ENCODE results near the gene MICALL1.

MICALL1 gene

DNA sequence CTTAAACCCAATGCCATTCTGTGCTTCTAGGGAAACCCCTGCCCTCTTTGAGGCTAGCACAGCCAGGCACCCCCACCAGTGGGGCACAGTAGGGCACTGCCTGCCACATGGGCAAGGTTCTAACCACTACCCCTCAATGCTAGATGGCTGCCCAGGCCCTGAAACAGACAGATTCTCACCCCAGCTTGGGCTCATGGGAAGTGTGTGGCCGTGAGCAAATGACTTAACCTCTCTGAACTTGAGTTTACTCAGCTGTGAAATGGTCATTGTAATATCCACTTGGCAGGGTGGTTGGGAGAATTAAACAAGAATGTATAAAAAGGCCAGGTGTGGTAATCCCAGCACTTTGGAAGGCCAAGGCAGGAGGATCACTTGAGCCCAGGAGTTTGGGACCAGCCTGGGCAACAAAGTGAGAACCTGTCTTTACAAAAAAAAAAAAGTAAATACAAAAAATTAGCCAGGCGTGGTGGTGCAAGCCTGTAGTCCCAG lies 24.9 kb downstream of the MICALL1 start:
- TF ChIP-seq, protein P1, sequence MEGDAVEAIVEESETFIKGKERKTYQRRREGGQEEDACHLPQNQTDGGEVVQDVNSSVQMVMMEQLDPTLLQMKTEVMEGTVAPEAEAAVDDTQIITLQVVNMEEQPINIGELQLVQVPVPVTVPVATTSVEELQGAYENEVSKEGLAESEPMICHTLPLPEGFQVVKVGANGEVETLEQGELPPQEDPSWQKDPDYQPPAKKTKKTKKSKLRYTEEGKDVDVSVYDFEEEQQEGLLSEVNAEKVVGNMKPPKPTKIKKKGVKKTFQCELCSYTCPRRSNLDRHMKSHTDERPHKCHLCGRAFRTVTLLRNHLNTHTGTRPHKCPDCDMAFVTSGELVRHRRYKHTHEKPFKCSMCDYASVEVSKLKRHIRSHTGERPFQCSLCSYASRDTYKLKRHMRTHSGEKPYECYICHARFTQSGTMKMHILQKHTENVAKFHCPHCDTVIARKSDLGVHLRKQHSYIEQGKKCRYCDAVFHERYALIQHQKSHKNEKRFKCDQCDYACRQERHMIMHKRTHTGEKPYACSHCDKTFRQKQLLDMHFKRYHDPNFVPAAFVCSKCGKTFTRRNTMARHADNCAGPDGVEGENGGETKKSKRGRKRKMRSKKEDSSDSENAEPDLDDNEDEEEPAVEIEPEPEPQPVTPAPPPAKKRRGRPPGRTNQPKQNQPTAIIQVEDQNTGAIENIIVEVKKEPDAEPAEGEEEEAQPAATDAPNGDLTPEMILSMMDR (IDR thresholded peaks at IDR 0.05; ENCODE audit: low read depth, low read length), result no peak
- Histone ChIP-seq H3K36me3 (peaks cover 24% of the 10 kb centered on the region), H3K4me3 (ENCODE audit: low read depth, low read length) (no peak overlapping the region), H3K27me3 (ENCODE audit: insufficient read depth, low read depth, severe bottlenecking) (no peaks in the 10 kb centered on the region), H3K27ac (no peak overlapping the region), H3K9me3 (ENCODE audit: severe bottlenecking) (no peaks in the 10 kb centered on the region)
- no peak for DNase-seq

DNA sequence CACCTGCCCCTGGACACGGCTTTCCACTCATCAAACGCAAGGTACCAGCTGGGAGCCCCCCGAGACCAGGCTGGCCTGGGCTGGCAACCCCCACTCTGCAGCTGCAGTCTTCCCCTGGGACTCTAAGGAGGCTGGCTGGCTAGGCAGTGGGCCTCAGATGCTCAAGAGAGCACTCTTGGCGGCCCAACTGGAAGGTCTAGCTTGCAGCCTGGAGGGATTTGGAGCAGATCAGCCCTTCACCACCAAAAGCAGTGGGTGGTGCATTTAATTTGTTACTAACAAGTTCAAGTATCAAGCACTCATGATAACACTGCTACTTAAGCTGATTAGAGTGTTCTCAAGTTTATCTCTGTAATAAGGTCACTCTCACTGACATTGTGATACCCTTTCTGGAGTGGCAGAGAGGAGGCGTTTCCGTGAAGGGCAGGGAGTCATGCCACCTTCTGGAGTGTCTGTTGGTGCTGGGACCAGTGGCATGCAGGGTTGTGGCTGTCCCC lies 25.8 kb downstream of the MICALL1 start:
- Histone ChIP-seq H3K36me3 (peaks cover 20% of the 10 kb centered on the region), H3K27ac (no peak overlapping the region), H3K9me3 (ENCODE audit: severe bottlenecking) (no peaks in the 10 kb centered on the region), H3K4me3 (ENCODE audit: low read depth, low read length) (no peak overlapping the region), H3K27me3 (ENCODE audit: insufficient read depth, low read depth, severe bottlenecking) (no peaks in the 10 kb centered on the region)
- TF ChIP-seq, protein P1 (IDR thresholded peaks at IDR 0.05; ENCODE audit: low read depth, low read length), result no peak
- no peak for DNase-seq

DNA sequence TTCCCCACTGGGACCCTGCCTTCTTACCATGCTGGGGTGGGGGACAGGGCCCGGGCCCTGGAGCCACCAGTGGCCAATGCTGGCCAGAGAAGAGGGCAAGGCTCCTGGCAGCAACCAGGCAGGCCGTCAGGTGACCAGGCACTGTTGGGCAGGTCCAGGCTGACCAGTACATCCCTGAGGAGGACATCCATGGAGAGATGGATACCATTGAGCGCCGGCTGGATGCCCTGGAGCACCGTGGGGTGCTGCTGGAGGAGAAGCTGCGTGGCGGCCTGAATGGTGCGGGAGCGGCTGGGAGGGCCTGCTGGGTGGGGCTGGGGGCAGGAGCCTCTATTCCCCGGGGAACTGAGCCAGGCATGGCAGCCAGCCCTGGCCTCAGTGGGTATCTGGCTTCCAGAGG lies 26.3 kb downstream of the MICALL1 start:
- Histone ChIP-seq H3K36me3 (peaks cover 19% of the 10 kb centered on the region), H3K27ac (no peak overlapping the region)

DNA sequence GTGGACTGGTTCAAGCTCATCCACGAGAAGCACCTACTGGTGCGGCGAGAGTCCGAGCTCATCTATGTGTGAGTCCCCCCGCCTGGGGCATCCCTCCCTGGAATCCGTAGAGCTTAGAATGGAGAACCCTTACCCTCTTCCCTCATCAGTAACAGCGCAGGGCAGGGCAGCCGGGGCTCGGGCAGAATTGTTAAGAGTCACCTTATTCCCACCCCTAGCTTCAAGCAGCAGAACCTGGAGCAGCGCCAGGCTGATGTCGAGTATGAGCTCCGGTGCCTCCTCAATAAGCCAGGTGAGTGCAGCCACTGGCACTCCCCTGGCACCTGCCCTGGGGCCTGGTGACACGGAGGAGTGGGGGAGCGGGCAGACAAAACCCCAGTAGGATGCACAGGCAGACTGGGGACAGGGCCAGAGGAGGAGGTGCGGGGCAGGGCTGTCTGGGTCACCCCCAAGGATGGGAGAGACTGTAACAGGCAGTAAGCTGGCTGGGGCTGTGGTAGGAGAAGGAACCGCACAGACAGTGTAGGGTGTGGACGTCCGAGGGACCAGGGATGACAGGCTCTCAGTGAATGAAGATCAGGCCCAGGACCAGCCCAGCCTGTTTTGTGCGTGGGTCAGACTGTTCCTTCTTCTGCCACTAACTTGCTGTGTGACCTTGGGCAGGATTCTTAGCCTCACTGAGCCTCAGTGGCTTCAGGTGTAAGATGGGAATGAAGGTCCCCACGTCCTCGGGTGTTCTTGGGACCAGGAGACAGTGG lies 26.9 kb downstream of the MICALL1 start:
- Histone ChIP-seq H3K36me3 (peaks cover 15% of the 10 kb centered on the region), H3K27ac (no peak overlapping the region), H3K27me3 (ENCODE audit: insufficient read depth, low read depth, severe bottlenecking) (no peaks in the 10 kb centered on the region), H3K4me3 (ENCODE audit: low read depth, low read length) (no peak overlapping the region), H3K9me3 (ENCODE audit: severe bottlenecking) (no peaks in the 10 kb centered on the region)
- TF ChIP-seq, protein P1 (IDR thresholded peaks at IDR 0.05; ENCODE audit: low read depth, low read length), result no peak
- DNase-seq, result no peak

More for the DNA sequence above, 26.3 kb downstream of the MICALL1 start:
- TF ChIP-seq, protein P1 (IDR thresholded peaks at IDR 0.05; ENCODE audit: low read depth, low read length), result no peak
- H3K27me3 ChIP-seq (ENCODE audit: insufficient read depth, low read depth, severe bottlenecking), result no peaks in the 10 kb centered on the region
- H3K9me3 ChIP-seq (ENCODE audit: severe bottlenecking), result no peaks in the 10 kb centered on the region
- no peak for DNase-seq
- no peak overlapping the region for H3K4me3 ChIP-seq (ENCODE audit: low read depth, low read length)

- peak; percentile 88 for DNase-seq
- no peak overlapping the region for H3K27ac ChIP-seq
- TF ChIP-seq, protein P1 (IDR thresholded peaks at IDR 0.05; ENCODE audit: low read depth, low read length), result peak; percentile 99
- no peak overlapping the region for H3K4me3 ChIP-seq (ENCODE audit: low read depth, low read length)
- no peaks in the 10 kb centered on the region for H3K9me3 ChIP-seq (ENCODE audit: severe bottlenecking)
- peaks cover 15% of the 10 kb centered on the region for H3K36me3 ChIP-seq
- H3K27me3 ChIP-seq (ENCODE audit: insufficient read depth, low read depth, severe bottlenecking), result no peaks in the 10 kb centered on the region
Observed at GRCh38 chr22:37933711-37934376, 27.7 kb downstream of the MICALL1 start.

Data from WERI-Rb-1 (cell line).